GM19455 (cell line): ENCODE results near the gene LRRC59.

Experiments used
- ATAC-seq: cut with Tn5 transposase; IDR thresholded peaks from one replicate; pipeline ENCODE4 v1.9.1; 2021; ENCODE audit not compliant: unreplicated experiment

LRRC59 gene

GRCh38 chr17:50388728-50389127 lies 8.6 kb downstream of the LRRC59 start:
- ATAC-seq, result no peak

GRCh38 chr17:50386510-50386909 lies 10.8 kb downstream of the LRRC59 start:
- no peak for ATAC-seq

GRCh38 chr17:50382931-50383330 lies 14.4 kb downstream of the LRRC59 start:
- no peak for ATAC-seq

GRCh38 chr17:50381920-50382319 lies 15.4 kb downstream of the LRRC59 start:
- no peak for ATAC-seq

DNA sequence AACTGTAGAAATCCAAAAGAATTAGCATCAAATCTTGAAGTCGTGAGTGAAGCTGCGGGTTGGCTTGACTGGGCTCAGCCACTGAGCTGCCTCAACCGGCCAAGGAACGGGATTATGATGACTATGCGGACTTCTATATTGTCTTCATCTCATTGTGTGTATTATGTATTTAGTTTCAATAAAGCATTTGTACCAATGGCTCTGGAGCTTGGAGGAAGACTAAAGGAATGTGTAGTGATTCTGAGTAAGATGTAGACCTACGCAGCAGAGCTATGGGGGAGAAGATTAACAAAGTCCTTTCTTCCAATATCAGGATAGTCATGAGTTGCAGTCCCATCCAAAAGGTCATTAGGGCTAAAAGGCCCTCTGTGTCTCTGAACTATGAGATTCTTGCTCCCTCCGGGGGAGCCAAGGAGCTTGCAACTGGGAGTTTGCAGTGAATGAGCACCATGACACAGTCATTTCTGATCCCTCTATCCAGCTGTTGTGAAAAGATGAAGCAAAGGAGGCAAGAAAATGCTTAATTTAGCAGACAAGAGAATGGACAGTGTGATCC lies 16.0 kb downstream of the LRRC59 start:
- no peak for ATAC-seq

DNA sequence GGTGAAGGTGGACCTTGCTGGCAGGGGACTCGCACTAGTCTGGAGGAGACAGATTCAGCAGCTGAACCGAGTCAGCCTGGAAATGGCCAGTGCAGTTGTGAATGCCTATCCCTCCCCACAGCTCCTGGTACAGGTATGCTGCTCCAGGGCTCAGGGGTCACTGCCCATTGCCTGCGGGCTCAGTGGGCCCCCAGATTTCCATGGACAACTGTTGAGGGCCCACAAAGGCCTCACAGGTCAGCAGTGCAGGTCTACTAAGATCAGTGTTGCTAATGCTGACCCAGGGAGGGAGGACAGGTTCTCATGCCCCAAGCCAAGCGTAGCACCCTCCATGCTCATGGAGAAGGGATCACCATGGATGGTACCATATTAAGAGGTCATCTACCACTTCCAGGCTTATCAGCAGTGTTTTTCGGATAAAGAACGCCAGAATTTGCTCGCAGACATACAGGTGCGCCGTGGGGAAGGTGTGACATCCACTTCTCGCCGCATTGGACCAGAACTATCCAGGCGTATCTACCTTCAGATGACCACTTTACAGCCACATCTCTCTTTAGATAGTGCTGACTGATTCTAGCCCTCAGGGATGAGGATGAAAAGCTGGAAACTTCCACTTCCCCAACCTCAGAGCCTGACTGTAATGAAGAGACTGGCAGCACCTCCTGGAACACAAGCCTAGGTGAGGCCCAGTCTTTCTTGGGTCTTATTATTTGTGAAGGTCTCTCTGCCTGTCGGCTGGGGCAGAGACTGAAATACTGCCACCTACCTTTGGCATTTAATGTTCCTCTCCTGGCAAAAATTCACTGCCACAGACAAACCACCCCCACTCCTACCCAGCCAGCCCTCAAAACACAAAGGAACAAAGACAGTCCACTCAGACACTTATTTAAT lies 16.7 kb downstream of the LRRC59 start:
- ATAC-seq, result no peak

GRCh38 chr17:50379351-50380132 lies 17.8 kb downstream of the LRRC59 start:
- ATAC-seq, result no peak

GRCh38 chr17:50375858-50376538 lies 21.3 kb downstream of the LRRC59 start:
- no peak for ATAC-seq

DNA sequence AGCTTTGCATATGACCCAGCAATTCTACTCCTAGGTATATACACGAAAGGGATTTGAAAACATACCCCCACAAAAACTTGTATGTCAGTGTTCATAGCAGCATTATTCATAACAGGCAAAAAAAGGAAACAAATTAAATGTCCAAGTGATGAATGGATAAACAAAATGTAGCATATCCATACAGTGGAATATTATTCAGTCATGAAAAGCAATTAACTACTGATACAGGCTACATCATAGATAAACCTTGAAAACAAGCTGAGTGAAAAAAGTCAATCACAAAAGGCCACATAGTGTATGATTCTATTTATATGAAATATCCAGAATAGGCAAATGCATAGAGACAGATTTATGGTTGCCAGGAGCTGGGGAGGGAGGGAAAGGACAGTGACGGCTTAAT lies 23.6 kb downstream of the LRRC59 start:
- ATAC-seq, result no peak

DNA sequence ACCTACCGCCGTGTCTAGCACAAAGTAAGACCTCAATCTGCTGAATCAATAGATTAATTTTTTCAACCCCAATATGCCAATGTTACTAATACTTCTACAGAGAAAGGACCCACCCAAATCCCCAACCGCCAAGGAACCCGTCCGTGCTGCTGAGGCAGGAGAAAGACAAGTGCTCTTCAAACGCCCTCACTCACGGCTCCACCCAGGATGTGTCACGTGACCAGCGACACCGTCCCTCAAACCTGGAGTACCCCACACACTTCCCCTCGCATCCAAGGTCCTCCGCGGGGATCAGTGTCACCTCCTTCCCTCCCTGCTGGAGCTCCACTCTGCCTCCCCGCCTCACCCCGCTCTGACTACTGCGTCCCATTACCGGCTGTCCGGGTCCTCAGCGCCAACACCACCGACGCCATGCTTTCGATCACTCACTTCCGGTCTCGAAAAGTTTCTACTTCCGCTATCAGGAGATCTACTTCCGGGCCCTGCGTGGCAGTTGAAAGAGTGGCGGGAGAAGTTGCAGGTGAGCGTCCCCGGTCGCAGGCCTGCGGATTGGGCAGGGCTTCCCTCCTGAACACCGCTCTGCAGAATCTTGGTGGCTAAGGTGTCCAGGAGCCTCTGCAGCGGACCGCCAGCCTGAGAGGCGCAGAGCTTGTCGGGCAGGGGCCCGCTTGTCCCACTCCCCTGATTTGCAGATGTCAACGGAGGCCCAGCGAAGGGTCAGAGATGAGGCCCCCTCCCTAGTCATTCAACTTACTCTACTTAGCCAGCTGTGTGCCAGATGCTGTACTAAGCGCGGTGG lies 24.4 kb downstream of the LRRC59 start, which contains the start of the genes EME1 and MRPL27:
Gene EME1, plus strand, starts transcription at position 472 of the 799 bp plus-strand sequence. CDS start 1,980 bp downstream, outside the sequence.
Gene MRPL27, minus strand, starts transcription at position 427 of the 799 bp plus-strand sequence. Its CDS starts 14 bp downstream, at position 413.
- ATAC-seq, result peak; percentile 74

DNA sequence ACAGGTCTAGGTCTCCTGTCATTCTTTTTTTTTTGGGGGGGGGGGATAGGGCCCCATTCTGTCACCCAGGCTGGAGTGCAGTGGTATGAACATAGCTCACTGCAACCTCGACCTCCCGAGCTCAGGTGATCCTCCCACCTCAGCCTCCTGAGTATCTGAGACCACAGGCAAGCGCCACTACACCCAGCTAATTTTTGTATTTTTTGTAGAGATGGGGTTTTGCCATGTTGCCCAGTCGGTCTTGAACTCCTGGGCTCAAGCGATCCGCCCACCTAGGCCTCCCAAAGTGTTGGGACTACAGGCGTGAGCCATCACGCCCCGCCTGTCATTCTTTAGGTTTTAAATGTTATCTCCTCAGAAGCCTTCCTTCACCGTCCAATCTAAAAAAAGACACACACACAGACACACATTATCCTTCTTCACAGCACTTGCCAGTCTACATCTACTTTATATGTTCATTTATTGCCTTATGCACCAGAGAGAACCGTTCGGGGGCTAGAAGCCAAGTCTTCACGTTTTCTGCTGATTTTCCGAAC lies 25.0 kb downstream of the LRRC59 start:
- no peak for ATAC-seq

- ATAC-seq, result no peak
These were observed 25.8 kb downstream of the LRRC59 start for GRCh38 chr17:50371526-50371925.

GRCh38 chr17:50370052-50370451 lies 27.3 kb downstream of the LRRC59 start:
- ATAC-seq, result no peak

GRCh38 chr17:50367401-50367800 lies 29.9 kb downstream of the LRRC59 start:
- no peak for ATAC-seq

DNA sequence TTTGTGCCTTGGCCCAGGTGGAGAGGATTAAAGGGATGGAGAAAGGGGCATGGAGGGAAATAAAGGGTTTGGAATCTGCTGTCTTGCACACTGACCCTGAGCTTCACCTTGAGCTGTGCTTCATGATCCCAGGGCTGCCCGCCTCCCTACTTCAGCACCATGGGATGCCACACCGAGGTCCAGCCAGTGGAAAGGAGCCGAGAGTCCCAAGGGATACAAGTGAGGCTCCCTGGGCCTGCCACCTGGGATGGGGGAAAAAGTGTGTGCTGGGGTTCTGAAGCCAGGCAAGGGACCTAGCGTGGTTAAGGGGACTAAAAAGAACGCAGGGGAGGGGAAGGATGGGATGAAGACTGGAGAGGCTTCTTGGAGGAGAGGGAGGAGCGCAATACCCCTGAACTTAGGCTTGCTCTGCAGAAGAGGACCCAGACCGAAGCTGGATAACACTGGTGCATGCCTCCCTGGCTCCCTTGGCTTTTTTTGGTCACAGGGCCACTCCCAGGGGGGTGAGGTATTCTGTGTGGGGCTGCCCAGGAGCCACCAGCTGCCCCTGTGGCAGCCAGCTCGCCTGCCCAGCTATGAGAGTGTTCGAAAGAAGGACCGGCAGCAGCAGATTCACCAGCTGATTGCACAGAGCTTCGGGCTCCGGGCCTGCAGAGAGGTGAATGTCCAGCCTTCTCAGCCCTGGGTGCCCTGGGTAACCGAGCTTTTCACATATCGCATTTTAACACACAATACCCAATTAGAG lies 31.5 kb downstream of the LRRC59 start:
- ATAC-seq, result no peak

GRCh38 chr17:50365165-50365564 lies 32.2 kb downstream of the LRRC59 start:
- no peak for ATAC-seq

GRCh38 chr17:50364715-50365114 lies 32.6 kb downstream of the LRRC59 start:
- ATAC-seq, result no peak

DNA sequence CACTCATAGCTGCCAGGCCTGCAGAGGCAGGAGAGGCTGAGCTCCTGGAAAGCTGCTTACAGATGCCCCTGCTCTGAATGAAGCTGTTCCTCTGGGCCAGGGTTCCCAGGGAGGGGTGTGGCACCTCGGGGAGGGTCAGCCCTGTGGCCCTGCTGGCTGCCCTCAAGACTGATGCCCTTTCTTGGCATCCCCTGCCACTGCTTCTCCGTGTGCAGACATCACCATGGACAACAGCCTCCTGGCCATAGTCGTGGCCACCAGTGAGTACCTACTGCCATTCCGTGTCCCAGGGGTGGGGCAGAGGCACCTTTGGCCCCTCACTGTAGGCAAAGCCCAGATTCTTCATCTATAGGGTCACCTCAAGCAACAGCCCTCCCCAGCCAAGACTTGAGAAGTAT lies 33.3 kb downstream of the LRRC59 start:
- no peak for ATAC-seq
